Occipital lobe (tissue), 3 donors: ENCODE results near the gene GPSM3. TPM values are rescaled to one million over a fixed set of nuclear protein-coding genes. Genes with fewer than 3 reads are reported as not detected.
A peak's percentile ranks its signal among the peaks of the same experiment; 100 is the strongest.
"Not testable (repeated sequence)": the region's sequence is repeated elsewhere in the genome, so short reads cannot be mapped to it uniquely, and the experiment has no call there.

Source experiments
- DNase-seq: peaks from one replicate; lab custom pipeline; 2025; lab: John Stamatoyannopoulos, UW
- small RNA-seq: library from RNA; depleted of rRNA; stranded (forward); fragments of <200 nt; gene quantifications from one replicate; pipeline ENCODE3, GENCODE V24; 2014
- total RNA-seq: library from RNA; depleted of rRNA; stranded (reverse); fragments of >200 nt; gene quantifications from one replicate; pipeline ENCODE4 v1.2.3, GENCODE V29; 2014

Gene GPSM3
- total RNA-seq, 1 donor from 2014 or later = 0.78 TPM

- peak; percentile 46 for DNase-seq
Observed at GRCh38 chr6:32151863-32152768, 40.3 kb downstream of the GPSM3 start, which contains the start of gene PRRT1. TSS of gene PRRT1 (minus strand) at chr6:32151939. CDS start at chr6:32151827, 112 bp downstream.

GRCh38 chr6:32151181-32151862, 41.1 kb downstream of the GPSM3 start:
- no peak for DNase-seq

GRCh38 chr6:32149932-32150870, 42.2 kb downstream of the GPSM3 start:
- no peak for DNase-seq

GRCh38 chr6:32149092-32149755, 43.2 kb downstream of the GPSM3 start:
- no peak for DNase-seq

- DNase-seq = no peak
Observed at GRCh38 chr6:32148289-32149091, 44.0 kb downstream of the GPSM3 start.

GRCh38 chr6:32147401-32148132, 44.9 kb downstream of the GPSM3 start:
- DNase-seq = no peak

- DNase-seq = no peak
Observed at GRCh38 chr6:32146687-32147086, 45.8 kb downstream of the GPSM3 start.

- DNase-seq = no peak
Observed at GRCh38 chr6:32146287-32146686, 46.2 kb downstream of the GPSM3 start.

GRCh38 chr6:32144238-32144637, 48.2 kb downstream of the GPSM3 start:
- DNase-seq = not testable (repeated sequence)

Small RNA genes within 50 kb of the gene (small RNA-seq; reads per million reads assigned to genes)
- gene AL662884.1 (not detected), gene MIR6833 (not detected)

Other genes with a start within 250 kb of the GPSM3 start
- gene CFB, start 246.5 kb downstream of the GPSM3 start, total RNA-seq = 0.62 TPM
- 37.4 TPM for gene NELFE, start 233.7 kb downstream of the GPSM3 start, total RNA-seq
- 27.6 TPM for gene SKIC2, start 233.5 kb downstream of the GPSM3 start, total RNA-seq
- gene DXO, start 220.5 kb downstream of the GPSM3 start, total RNA-seq = 6.9 TPM
- gene C4A, start 210.6 kb downstream of the GPSM3 start, total RNA-seq = 8.6 TPM
- 9.2 TPM for gene C4B, start 177.8 kb downstream of the GPSM3 start, total RNA-seq
- not detected for gene CYP21A2, start 154.2 kb downstream of the GPSM3 start, total RNA-seq
- gene TNXB, start 83.3 kb downstream of the GPSM3 start, total RNA-seq = 2.5 TPM
- 15.4 TPM for gene ATF6B, start 64.4 kb downstream of the GPSM3 start, total RNA-seq
- 3.3 TPM for gene FKBPL, start 62.4 kb downstream of the GPSM3 start, total RNA-seq
- gene PRRT1, start 40.7 kb downstream of the GPSM3 start, total RNA-seq = 0.78 TPM
- gene PPT2, start 38.5 kb downstream of the GPSM3 start, total RNA-seq = 15.1 TPM
- 7.5 TPM for gene EGFL8, start 28.0 kb downstream of the GPSM3 start, total RNA-seq
- 13.6 TPM for gene AGPAT1, start 16.6 kb downstream of the GPSM3 start, total RNA-seq
- gene RNF5, start 14.2 kb downstream of the GPSM3 start, total RNA-seq = 71.7 TPM
- 0.78 TPM for gene AGER, start 8.4 kb downstream of the GPSM3 start, total RNA-seq
- gene PBX2, start 2.4 kb downstream of the GPSM3 start, total RNA-seq = 18.1 TPM
- 5.0 TPM for gene NOTCH4, start 31.4 kb upstream of the GPSM3 start, total RNA-seq
- not detected for gene TSBP1, start 179.3 kb upstream of the GPSM3 start, total RNA-seq
- not detected for gene BTNL2, start 214.5 kb upstream of the GPSM3 start, total RNA-seq
- 3.9 TPM for gene HLA-DRA, start 247.2 kb upstream of the GPSM3 start, total RNA-seq